GM21825 (cell line): ENCODE data around the gene SORD.
"Not testable (repeated sequence)": the region's sequence is repeated elsewhere in the genome, so short reads cannot be mapped to it uniquely, and the experiment has no call there.

Source experiments
- ATAC-seq: cut with Tn5 transposase; IDR thresholded peaks from one replicate; pipeline ENCODE4 v1.9.1; 2021; ENCODE audit warnings: mild to moderate bottlenecking, moderate library complexity; ENCODE audit not compliant: unreplicated experiment

The SORD gene

DNA sequence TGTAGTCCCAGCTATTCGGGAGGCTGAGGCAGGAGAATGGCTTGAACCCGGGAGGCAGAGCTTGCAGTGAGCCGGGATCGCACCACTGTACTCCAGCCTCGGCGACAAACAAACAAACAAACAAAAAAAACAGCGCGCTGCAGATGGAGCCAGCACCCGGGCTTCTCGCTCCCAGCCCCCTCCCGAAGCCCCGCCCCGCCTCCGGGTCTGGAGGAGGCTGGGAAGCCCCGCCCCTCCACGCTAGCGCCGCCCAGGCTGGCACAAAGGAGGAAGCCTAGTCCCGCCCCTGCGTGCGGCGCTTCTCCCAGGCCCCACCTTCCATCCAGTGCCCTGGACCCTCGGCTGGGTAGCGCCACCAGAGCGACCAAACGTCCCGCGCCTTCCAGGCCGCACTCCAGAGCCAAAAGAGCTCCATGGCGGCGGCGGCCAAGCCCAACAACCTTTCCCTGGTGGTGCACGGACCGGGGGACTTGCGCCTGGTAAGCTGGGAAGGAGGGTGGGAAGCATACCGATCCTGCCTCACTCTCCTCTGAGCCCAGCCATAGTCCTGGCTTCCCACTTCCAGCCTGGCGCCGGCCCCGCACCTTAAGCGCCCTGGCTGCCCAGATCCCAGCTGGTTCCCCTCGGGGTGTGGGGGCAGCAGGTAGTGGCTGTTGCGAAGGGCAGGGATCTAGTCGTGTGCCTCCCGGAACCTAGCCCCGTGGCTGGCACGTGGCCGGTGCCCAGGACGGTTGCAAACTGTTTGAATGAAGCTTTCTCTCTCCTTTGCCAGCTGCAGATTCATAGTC, at the start of gene SORD:
Gene SORD, plus strand, starts transcription at position 325 of the 788 bp plus-strand sequence. Its CDS starts 89 bp downstream, at position 414.
- ATAC-seq: peak; percentile 96

DNA sequence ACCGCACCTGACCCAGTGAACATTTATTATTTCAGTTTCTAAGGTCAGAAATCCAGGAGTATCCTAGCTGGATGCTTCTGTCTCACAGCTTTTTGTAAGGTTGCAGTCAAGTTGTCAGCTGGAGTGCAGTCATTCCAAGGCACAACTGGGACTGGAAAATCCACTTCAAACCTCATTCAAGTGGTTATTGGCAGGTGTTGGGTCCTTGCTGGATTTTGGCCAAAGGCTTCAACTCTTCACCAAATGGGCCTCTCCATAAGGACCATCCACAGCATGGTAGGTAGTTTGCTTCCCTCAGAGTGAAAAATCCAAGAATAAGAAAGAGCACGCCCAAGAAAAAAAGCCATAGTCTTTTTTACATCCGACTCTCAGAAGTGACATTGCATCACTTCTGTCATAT, 46.8 kb upstream of the SORD start:
- ATAC-seq: not testable (repeated sequence)

- ATAC-seq: not testable (repeated sequence)
Observed at GRCh38 chr15:44977781-44978180, 45.2 kb upstream of the SORD start.

GRCh38 chr15:44979617-44980339, 43.2 kb upstream of the SORD start:
- ATAC-seq: not testable (repeated sequence)

- not testable (repeated sequence) for ATAC-seq
Observed at GRCh38 chr15:44984144-44984543, 38.9 kb upstream of the SORD start.

- not testable (repeated sequence) for ATAC-seq
Observed at GRCh38 chr15:44986346-44987055, 36.5 kb upstream of the SORD start.

GRCh38 chr15:44987711-44988110, 35.3 kb upstream of the SORD start:
- not testable (repeated sequence) for ATAC-seq

- not testable (repeated sequence) for ATAC-seq
Observed at GRCh38 chr15:44988184-44988869, 34.7 kb upstream of the SORD start.

DNA sequence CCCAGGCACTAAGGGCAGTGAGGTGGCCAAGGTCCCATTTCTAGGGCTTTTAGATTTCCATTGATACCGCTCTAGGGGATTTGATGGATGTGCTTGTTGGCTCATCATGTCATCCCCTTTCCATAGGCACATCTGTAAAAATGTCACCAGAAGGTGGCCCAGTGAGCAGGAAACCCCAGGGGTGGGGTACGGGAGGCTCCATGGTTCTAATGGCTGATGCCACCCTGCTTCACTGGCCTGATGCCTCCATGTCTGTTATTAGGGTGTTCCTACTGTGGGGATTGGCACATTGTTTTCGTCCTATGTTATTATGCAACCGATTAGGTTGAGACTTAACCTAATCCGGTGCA, 34.1 kb upstream of the SORD start:
- not testable (repeated sequence) for ATAC-seq

- ATAC-seq: not testable (repeated sequence)
Observed at GRCh38 chr15:44997632-44998031, 25.4 kb upstream of the SORD start.

GRCh38 chr15:44999105-44999504, 23.9 kb upstream of the SORD start:
- no peak for ATAC-seq

GRCh38 chr15:45001180-45001579, 21.8 kb upstream of the SORD start:
- ATAC-seq: not testable (repeated sequence)

- ATAC-seq: not testable (repeated sequence)
Observed at GRCh38 chr15:45003731-45004410, 19.1 kb upstream of the SORD start.

DNA sequence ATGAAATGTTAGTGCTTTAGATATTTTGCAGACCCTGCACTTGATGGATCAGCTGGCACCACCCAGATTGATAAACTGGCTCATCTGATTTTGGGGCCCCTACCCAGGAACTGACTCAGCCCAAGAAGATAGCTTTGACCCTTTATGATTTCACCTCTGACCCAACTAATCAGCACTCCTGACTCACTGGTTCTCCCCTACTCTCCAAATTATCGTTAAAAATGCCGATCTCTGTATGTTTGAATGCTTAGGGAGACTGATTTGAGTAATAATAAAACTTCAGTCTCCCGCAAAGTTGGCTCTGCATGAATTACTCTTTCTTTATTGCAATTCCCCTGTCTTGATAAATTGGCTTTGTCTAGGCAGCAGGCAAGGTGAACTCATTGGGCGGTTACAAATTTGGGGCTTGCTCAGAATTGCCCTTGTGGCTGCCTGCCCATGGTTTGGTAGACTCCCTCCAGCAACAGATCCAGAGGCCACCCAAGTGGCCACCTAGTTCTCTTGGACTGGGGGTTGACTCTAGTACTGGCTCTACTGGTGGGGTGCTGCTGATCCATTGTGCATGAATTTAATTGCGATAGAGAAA, 18.3 kb upstream of the SORD start:
- not testable (repeated sequence) for ATAC-seq

DNA sequence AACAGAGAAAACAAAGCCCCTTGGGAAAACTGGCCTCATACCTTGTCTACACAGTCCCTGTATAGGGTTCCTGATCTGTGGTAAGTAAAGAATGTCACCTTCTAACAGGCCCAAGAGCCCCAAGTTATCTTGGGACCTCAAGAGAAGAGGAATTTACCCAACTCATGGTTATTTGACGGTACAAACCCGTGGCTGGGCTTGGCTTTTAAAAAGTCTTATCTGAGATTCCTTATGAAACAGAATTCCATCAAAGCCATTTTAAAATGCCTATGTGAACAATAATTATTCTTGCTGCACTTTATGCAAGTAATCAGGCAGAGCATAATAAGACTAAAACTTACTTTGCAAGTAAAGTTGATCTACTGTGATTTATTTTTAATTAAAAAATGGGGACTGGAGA, 13.9 kb upstream of the SORD start:
- no peak for ATAC-seq

DNA sequence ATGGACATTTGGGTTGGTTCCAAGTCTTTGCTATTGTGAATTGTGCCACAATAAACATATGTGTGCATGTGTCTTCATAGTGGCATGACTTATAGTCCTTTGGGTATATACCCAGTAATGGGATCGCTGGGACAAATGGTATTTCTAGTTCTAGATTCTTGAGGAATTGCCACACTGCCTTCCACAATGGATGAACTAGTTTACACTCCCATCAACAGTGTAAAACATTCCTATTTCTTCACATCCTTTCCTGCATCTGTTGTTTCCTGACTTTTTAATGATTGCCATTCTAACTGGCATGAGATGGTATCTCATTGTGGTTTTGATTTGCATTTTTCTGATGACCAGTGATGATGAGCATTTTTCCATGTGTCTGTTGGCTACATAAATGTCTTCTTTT, 7.9 kb upstream of the SORD start:
- ATAC-seq: not testable (repeated sequence)

DNA sequence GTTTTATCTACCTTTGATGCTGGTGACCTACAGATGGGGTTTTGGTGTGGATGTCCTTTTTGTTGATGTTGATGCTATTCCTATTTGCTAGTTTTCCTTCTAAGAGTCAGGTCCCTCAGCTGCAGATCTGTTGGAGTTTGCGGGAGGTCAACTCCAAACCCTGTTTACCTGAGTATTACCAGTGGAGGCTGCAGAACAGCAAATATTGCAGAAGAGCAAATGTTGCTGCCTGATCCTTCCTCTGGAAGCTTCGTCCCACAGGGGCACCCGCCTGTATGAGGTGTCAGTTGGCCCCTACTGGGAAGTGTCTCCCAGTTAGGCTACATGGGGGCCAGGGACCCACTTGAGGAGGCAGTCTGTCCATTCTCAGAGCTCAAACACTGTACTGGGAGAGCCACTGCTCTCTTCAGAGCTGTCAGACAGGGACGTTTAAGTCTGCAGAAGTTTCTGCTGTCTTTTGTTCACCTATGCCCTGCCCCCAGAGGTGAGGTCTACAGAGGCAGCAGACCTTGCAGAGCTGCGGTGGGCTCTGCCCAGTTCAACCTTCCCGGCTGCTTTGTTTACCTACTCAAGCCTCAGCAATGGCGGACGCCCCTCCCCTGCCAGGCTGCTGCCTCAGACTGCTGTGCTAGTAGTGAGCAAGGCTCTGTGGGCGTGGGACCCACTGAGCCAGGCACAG, 2.6 kb upstream of the SORD start:
- not testable (repeated sequence) for ATAC-seq

DNA sequence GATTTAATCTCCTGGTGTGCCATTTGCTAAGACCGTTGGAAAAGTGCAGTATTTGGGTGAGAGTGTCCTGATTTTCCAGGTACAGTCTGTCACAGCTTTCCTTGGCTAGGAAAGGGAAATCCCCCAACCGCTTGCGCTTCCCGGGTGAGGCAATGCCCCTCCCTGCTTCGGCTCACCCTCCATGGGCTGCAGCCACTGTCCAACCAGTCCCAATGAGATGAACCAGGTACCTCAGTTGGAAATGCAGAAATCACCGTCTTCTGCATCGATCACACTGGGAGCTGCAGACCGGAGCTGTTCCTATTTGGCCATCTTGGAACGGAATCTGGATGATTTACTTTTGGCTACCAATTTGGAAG, 2.1 kb upstream of the SORD start:
- not testable (repeated sequence) for ATAC-seq

DNA sequence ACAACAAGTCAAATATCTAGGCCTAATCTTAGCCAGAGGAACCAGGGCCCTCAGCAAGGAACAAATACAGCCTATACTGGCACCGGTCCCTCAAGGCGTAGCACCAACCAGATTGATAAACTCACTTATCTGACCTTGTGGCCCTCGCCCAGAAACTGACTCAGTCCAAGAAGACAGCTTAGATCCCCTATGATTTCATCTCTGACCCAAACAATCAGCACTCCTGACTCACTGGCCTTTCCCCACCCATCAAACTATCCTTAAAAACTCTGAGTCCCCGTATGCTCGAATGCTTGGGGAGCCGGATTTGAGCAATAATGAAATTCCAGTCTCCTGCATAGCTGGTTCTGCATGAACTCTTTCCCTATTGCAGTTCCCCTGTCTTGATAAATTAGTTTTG, 1.6 kb upstream of the SORD start:
- no peak for ATAC-seq
